Measurements from ENCODE around the gene ORM2. TPM values are rescaled to one million over a fixed set of nuclear protein-coding genes. Genes with fewer than 3 reads are reported as not detected.

Gene ORM2
- total and polyA plus RNA-seq, 2 of the 4 experiments (the other 2 are of a cell fraction): not detected

DNA sequence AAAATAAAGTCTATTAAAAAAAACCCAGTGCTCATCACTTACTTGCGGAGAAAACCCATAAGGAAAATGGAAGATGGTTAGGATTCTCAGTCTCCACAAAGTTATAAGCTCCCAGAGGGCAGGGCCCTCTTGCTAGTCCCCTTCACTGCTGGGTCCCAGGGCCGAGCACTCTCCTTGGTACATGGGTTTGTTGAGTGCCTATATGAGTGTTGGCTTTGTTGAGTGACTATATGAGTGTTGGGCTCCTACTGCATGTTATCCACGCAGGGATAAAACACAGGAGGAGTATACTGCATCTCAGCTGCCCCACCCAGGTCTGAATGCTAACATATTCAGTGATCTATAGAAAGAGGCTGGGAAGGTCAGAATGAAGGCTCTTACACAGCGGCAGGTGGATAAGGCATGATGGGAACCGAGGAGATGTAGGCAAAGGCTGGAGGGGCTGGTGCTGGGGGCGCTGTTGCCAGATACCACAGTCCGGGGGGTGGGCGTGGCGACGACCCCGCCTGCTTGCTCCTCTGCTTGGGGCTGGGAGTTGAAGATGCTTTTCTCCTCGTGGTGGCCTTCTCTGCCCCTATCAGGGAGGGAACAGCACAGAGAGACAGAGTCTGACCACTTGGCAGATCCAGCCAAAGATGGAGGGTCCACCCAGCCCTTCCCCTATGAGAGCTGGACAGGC, 11.6 kb downstream of the ORM2 start:
- no peak overlapping the region for H3K4ac ChIP-seq (ENCODE audit: low read depth, low read length)
- ATAC-seq (ENCODE audit: low read depth): no peak
- no peak overlapping the region for H2BK20ac ChIP-seq (ENCODE audit: low read depth, low read length)
- no peak for DNase-seq
- H4K20me1 ChIP-seq (ENCODE audit: insufficient read depth, low read length): no peaks in the 10 kb centered on the region
- dilution Hi-C loops (cut with HindIII; ENCODE audit: low sequenced_read_pairs, unreplicated experiment): no loop called here
- no peak overlapping the region for H3K9ac ChIP-seq (ENCODE audit: low read depth, low read length)
- no peak overlapping the region for H2BK5ac ChIP-seq (ENCODE audit: low read depth, low read length, poor library complexity, severe bottlenecking)
- H3K9me1 ChIP-seq (ENCODE audit: insufficient read depth, low read length): no peaks in the 10 kb centered on the region
- TF ChIP-seq RFX5 (IDR thresholded peaks at IDR 0.05; ENCODE audit: low read depth, low read length): no peak
- TF ChIP-seq SMC3 (IDR thresholded peaks at IDR 0.05; ENCODE audit: low read depth, low read length): no peak
- TF ChIP-seq, protein P1, sequence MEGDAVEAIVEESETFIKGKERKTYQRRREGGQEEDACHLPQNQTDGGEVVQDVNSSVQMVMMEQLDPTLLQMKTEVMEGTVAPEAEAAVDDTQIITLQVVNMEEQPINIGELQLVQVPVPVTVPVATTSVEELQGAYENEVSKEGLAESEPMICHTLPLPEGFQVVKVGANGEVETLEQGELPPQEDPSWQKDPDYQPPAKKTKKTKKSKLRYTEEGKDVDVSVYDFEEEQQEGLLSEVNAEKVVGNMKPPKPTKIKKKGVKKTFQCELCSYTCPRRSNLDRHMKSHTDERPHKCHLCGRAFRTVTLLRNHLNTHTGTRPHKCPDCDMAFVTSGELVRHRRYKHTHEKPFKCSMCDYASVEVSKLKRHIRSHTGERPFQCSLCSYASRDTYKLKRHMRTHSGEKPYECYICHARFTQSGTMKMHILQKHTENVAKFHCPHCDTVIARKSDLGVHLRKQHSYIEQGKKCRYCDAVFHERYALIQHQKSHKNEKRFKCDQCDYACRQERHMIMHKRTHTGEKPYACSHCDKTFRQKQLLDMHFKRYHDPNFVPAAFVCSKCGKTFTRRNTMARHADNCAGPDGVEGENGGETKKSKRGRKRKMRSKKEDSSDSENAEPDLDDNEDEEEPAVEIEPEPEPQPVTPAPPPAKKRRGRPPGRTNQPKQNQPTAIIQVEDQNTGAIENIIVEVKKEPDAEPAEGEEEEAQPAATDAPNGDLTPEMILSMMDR (conservative IDR thresholded peaks at IDR 0.05; ENCODE audit: low read depth, low read length): no peak
- TF ChIP-seq FOS (IDR thresholded peaks at IDR 0.05; ENCODE audit: low read depth, low read length): no peak
- no peak for TF ChIP-seq CEBPB (IDR thresholded peaks at IDR 0.05; ENCODE audit: low read depth, low read length)
- TF ChIP-seq NFE2L2 (IDR thresholded peaks at IDR 0.05; ENCODE audit: low read depth, low read length): no peak
- TF ChIP-seq BHLHE40 (IDR thresholded peaks at IDR 0.05; ENCODE audit: low read depth, low read length): no peak
- H3K4me2 ChIP-seq (ENCODE audit: low read depth, low read length): no peak overlapping the region
- no peaks in the 10 kb centered on the region for H3K4me1 ChIP-seq (ENCODE audit: control insufficient read depth, insufficient read depth, low read length)
- CTCF ChIA-PET: interaction anchor here (1.0 kb wide), 1 partner anchor 207 kb away, joined by 3 read pairs; no protein-coding TSS in a partner anchor
- no peak overlapping the region for H3K27ac ChIP-seq (ENCODE audit: insufficient read depth, low read length)
- no peak overlapping the region for H4K91ac ChIP-seq (ENCODE audit: insufficient read depth, low read depth, low read length)
- H3K14ac ChIP-seq (replicated peaks; ENCODE audit: low read depth, low read length): no peak overlapping the region
- H3K9me3 ChIP-seq (ENCODE audit: control insufficient read depth, insufficient read depth, low read length): no peaks in the 10 kb centered on the region
- POLR2A ChIA-PET (ENCODE audit: unreplicated experiment): no interaction called here
- H2BK15ac ChIP-seq (ENCODE audit: low read depth, low read length): no peak overlapping the region
- no peak overlapping the region for H4K8ac ChIP-seq (ENCODE audit: low read depth in 2 of 2, low read length in 2 of 2)
- H2AK9ac ChIP-seq (replicated peaks; ENCODE audit: low read depth, low read length, poor library complexity): no peak overlapping the region
- 100% methylated on average over 1 of the region's 12 CpGs; no CpG with 5 or more reads in 1 of the 2 experiments for WGBS, 2 experiments (ENCODE audit: extremely low coverage in 2 of 2, insufficient read length in 1 of 2)
- H2AK5ac ChIP-seq (ENCODE audit: low read depth, low read length): no peak overlapping the region
- no TSS peak for BruUV-seq (replicated peaks)
- no peak overlapping the region for H3K56ac ChIP-seq (ENCODE audit: extremely low read depth, insufficient read depth, low read length)
- peaks cover 71% of the 10 kb centered on the region for H3K36me3 ChIP-seq (ENCODE audit: control insufficient read depth, insufficient read depth, low read length)
- H4K5ac ChIP-seq (ENCODE audit: low read depth, low read length): no peak overlapping the region
- no peak overlapping the region for H3K23ac ChIP-seq (ENCODE audit: low read depth, low read length)
- no peak overlapping the region for H2BK120ac ChIP-seq (ENCODE audit: low read depth, low read length)
- H2AFZ ChIP-seq (replicated peaks; ENCODE audit: low read length, poor library complexity): no peak overlapping the region
- no peaks in the 10 kb centered on the region for H3K79me1 ChIP-seq (ENCODE audit: low read depth in 1 of 2, low read length in 2 of 2)
- in situ Hi-C loops (cut with MboI; ENCODE audit: low sequenced_read_pairs): no loop called here
- H3K4me3 ChIP-seq (ENCODE audit: insufficient read depth, low read depth, low read length): no peak overlapping the region
- H3K27me3 ChIP-seq (ENCODE audit: control insufficient read depth, insufficient read depth, low read length): no peaks in the 10 kb centered on the region
- no peak overlapping the region for H3K18ac ChIP-seq (ENCODE audit: low read depth, low read length)
- intact Hi-C loops (cut with micrococcal nuclease): no loop called here

Data from IMR-90 (cell line).